Panc1 (cell line): ENCODE data around the gene AHCYL1. TPM values are rescaled to one million over a fixed set of nuclear protein-coding genes. Genes with fewer than 3 reads are reported as not detected.
A peak's percentile ranks its signal among the peaks of the same experiment; 100 is the strongest.

Experiments
- ATAC-seq: fragments of 200-7000 bp; cut with Tn5 transposase; 2 replicates; pipeline ENCODE4 v1.9.1; 2020; ENCODE audit warnings: mild to moderate bottlenecking, moderate library complexity
- BruUV-seq: library from RNA; stranded (reverse); fragments of 400-500 nt; replicated peaks from 2 replicates; lab custom pipeline; 2021; lab: Mats Ljungman, UMichigan
- CTCF ChIA-PET: fragments of 300-600 bp; sonication (Branson Sonifier 250); formaldehyde crosslinking; loops from one replicate; lab custom pipeline; 2022; ENCODE audit warnings: antibody characterized with exemption; lab: Charles Lee
- POLR2A ChIA-PET: fragments of 300-600 bp; sonication (Branson Sonifier 250); formaldehyde crosslinking; loops from one replicate; lab custom pipeline; 2022; ENCODE audit warnings: antibody characterized with exemption; lab: Charles Lee
- DNase-seq: peaks from one replicate; pipeline ENCODE4 v3.0.0-alpha.2; 2010; ENCODE audit warnings: low read depth, low spot score
- H3K27ac ChIP-seq: 2 replicates; pipeline ENCODE4 v1.5.1; 2011; ENCODE audit warnings: mild to moderate bottlenecking, low read length, inconsistent platforms
- H3K27me3 ChIP-seq: fragments of 200-500 bp; sonication (Bioruptor generic); 2 replicates; pipeline ENCODE4 v1.6.0; 2014; ENCODE audit warnings: low read length, inconsistent platforms; ENCODE audit not compliant: control insufficient read depth, insufficient read depth
- H3K36me3 ChIP-seq: fragments of 200-500 bp; sonication (Bioruptor generic); 2 replicates; pipeline ENCODE4 v1.5.1; 2014; ENCODE audit warnings: inconsistent platforms, mild to moderate bottlenecking, low read length, moderate library complexity; ENCODE audit not compliant: control insufficient read depth, insufficient read depth
- H3K4me1 ChIP-seq: 2 replicates; pipeline ENCODE4 v1.5.1; 2011; ENCODE audit warnings: inconsistent platforms, mild to moderate bottlenecking, low read length, moderate library complexity; ENCODE audit not compliant: control insufficient read depth, insufficient read depth
- H3K4me3 ChIP-seq, 2 experiments: 2 replicates each; pipeline ENCODE4 v1.5.1; 2011 to 2012; ENCODE audit warnings: low read depth in 2 of 2, low read length in 2 of 2, mild to moderate bottlenecking in 2 of 2, inconsistent platforms in 1 of 2, moderate library complexity in 1 of 2
- H3K9me3 ChIP-seq: fragments of 200-500 bp; sonication (Bioruptor generic); 2 replicates; pipeline ENCODE4 v1.5.1; 2014; ENCODE audit warnings: low read depth, mild to moderate bottlenecking, inconsistent platforms, low read length, moderate library complexity; ENCODE audit not compliant: control insufficient read depth, insufficient read depth
- CTCF ChIP-seq: fragments of 450-650 bp; IDR thresholded peaks from 2 replicates; pipeline ENCODE4 v1.5.1; 2017; ENCODE audit warnings: mild to moderate bottlenecking
- POLR2AphosphoS5 ChIP-seq: IDR thresholded peaks from 2 replicates; pipeline ENCODE4 v1.6.1; 2012; ENCODE audit warnings: mild to moderate bottlenecking, low read depth, low read length, moderate library complexity
- SIN3A ChIP-seq: IDR thresholded peaks from 2 replicates; pipeline ENCODE4 v1.6.1; 2012; ENCODE audit warnings: low read depth, mild to moderate bottlenecking, low read length, moderate library complexity, borderline replicate concordance; ENCODE audit not compliant: insufficient read depth
- TCF7L2 ChIP-seq: IDR thresholded peaks from 2 replicates; pipeline ENCODE4 v1.6.1; 2011; ENCODE audit warnings: mild to moderate bottlenecking, low read depth, low read length, inconsistent platforms
- in situ Hi-C: cut with HindIII; loops from 2 replicates; pipeline ENCODE4 v1.10.0; 2016; ENCODE audit warnings: low sequenced_read_pairs, low pct_unique_long_range_greater_than_20kb
- intact Hi-C: fragments of 100-400 bp; cut with micrococcal nuclease; formaldehyde crosslinking; loops from one replicate; pipeline ENCODE4 v1.10.0; 2022; ENCODE audit not compliant: unreplicated experiment
- total RNA-seq: library from RNA; stranded (reverse); gene quantifications from one replicate; pipeline ENCODE4 v1.2.1, GENCODE V29; 2021; ENCODE audit not compliant: unreplicated experiment
- TF ChIP-seq, protein P1 (sequence below), 2 experiments: IDR thresholded peaks; 2 replicates each; pipeline ENCODE4 v1.6.1; 2011 to 2012; ENCODE audit warnings: low read depth in 2 of 2, control low read depth in 1 of 2, low read length in 1 of 2, mild to moderate bottlenecking in 1 of 2, moderate library complexity in 1 of 2; ENCODE audit not compliant: insufficient read depth in 1 of 2

AHCYL1 gene
- total RNA-seq, 1 experiment from 2014 or later: 174 TPM

DNA sequence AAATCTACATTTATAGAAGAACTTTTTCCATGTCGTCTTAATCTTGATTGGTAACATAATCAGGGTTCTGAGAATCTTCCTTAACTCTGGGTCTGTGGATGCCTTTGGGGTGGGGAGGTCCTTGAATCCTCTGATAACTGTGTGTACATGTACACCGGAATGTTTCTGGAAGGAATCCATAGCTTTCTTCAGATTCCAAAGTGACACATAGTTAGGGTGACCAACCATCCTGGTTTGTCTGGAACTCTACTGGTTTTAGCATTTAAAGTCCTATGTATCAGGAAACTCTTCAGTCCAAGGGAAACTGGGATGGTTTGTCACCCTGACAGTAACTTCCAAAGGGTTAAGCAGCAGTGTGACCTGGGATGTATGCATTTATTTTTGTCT, 66.7 kb downstream of the AHCYL1 start:
- ATAC-seq (no peak), DNase-seq (no peak)
- Histone ChIP-seq H3K27me3 (no peaks in the 10 kb centered on the region), H3K4me1 (no peaks in the 10 kb centered on the region), H3K27ac (no peak overlapping the region), H3K9me3 (no peaks in the 10 kb centered on the region), H3K4me3 (no peak overlapping the region), H3K36me3 (peaks cover 8% of the 10 kb centered on the region)
- ChIA-PET CTCF (no interaction called here), POLR2A (no interaction called here)
- TF ChIP-seq, protein P1, sequence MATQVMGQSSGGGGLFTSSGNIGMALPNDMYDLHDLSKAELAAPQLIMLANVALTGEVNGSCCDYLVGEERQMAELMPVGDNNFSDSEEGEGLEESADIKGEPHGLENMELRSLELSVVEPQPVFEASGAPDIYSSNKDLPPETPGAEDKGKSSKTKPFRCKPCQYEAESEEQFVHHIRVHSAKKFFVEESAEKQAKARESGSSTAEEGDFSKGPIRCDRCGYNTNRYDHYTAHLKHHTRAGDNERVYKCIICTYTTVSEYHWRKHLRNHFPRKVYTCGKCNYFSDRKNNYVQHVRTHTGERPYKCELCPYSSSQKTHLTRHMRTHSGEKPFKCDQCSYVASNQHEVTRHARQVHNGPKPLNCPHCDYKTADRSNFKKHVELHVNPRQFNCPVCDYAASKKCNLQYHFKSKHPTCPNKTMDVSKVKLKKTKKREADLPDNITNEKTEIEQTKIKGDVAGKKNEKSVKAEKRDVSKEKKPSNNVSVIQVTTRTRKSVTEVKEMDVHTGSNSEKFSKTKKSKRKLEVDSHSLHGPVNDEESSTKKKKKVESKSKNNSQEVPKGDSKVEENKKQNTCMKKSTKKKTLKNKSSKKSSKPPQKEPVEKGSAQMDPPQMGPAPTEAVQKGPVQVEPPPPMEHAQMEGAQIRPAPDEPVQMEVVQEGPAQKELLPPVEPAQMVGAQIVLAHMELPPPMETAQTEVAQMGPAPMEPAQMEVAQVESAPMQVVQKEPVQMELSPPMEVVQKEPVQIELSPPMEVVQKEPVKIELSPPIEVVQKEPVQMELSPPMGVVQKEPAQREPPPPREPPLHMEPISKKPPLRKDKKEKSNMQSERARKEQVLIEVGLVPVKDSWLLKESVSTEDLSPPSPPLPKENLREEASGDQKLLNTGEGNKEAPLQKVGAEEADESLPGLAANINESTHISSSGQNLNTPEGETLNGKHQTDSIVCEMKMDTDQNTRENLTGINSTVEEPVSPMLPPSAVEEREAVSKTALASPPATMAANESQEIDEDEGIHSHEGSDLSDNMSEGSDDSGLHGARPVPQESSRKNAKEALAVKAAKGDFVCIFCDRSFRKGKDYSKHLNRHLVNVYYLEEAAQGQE (IDR thresholded peaks at IDR 0.05; ENCODE audit: insufficient read depth in 1 of 2, low read depth in 2 of 2, low read length in 1 of 2): no peak
- no peak for TF ChIP-seq POLR2AphosphoS5
- no peak for TF ChIP-seq SIN3A
- no peak for TF ChIP-seq TCF7L2
- TF ChIP-seq CTCF: no peak
- intact Hi-C loops (loop anchor here (2.0 kb wide), 1 partner anchor 50 kb away; no protein-coding TSS in a partner anchor), in situ Hi-C loops (no loop called here)
- no TSS peak for BruUV-seq

DNA sequence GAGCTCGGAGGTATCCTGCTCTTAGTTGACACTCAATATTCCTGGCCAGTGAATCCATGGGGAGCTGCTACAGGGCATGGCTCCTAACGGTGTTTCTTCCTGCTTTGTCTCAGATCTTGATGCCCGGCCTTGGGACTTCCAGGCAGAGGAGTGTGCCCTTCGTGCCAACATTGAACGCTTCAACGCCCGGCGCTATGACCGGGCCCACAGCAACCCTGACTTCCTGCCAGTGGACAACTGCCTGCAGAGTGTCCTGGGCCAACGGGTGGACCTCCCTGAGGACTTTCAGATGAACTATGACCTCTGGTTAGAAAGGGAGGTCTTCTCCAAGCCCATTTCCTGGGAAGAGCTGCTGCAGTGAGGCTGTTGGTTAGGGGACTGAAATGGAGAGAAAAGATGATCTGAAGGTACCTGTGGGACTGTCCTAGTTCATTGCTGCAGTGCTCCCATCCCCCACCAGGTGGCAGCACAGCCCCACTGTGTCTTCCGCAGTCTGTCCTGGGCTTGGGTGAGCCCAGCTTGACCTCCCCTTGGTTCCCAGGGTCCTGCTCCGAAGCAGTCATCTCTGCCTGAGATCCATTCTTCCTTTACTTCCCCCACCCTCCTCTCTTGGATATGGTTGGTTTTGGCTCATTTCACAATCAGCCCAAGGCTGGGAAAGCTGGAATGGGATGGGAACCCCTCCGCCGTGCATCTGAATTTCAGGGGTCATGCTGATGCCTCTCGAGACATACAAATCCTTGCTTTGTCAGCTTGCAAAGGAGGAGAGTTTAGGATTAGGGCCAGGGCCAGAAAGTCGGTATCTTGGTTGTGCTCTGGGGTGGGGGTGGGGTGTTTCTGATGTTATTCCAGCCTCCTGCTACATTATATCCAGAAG, 69.2 kb downstream of the AHCYL1 start:
- H3K9me3 ChIP-seq: no peaks in the 10 kb centered on the region
- no peaks in the 10 kb centered on the region for H3K27me3 ChIP-seq
- TF ChIP-seq CTCF (peak; percentile 92), POLR2AphosphoS5 (no peak), TCF7L2 (no peak), SIN3A (no peak)
- TF ChIP-seq, protein P1 (IDR thresholded peaks at IDR 0.05; ENCODE audit: insufficient read depth in 1 of 2, low read depth in 2 of 2, low read length in 1 of 2): no peak
- intact Hi-C loops (no loop called here), in situ Hi-C loops (no loop called here)
- CTCF ChIA-PET: interaction anchor here (0.6 to 1.9 kb wide), 4 partner anchors 9 to 87 kb away, joined by 3 to 13 read pairs (median 9); no protein-coding TSS in a partner anchor
- peaks cover 7% of the 10 kb centered on the region for H3K36me3 ChIP-seq
- DNase-seq (peak; percentile 64), ATAC-seq (peak; percentile 85)
- H3K4me1 ChIP-seq: no peaks in the 10 kb centered on the region
- no peak overlapping the region for H3K27ac ChIP-seq
- POLR2A ChIA-PET: no interaction called here
- no TSS peak for BruUV-seq
- H3K4me3 ChIP-seq: no peak overlapping the region
